Smooth muscle cell of the pulmonary artery (primary cell): ENCODE data around the gene ARL5C. TPM values are rescaled to one million over a fixed set of nuclear protein-coding genes. Genes with fewer than 3 reads are reported as not detected.

Experiments used
- total RNA-seq: library from RNA; depleted of rRNA; stranded (reverse); fragments of >200 nt; gene quantifications from 2 replicates; pipeline ENCODE4 v1.2.3, GENCODE V29; 2014

Gene ARL5C
- not detected in 2 replicates for total RNA-seq

GRCh38 chr17:39165841-39166349 lies at the start of gene ARL5C:
TSS of gene ARL5C (minus strand) at chr17:39166161. CDS start at chr17:39165760, 401 bp downstream.

GRCh38 chr17:39200070-39200879 lies 34.3 kb upstream of the ARL5C start, which contains the start of gene RPL19:
TSS of gene RPL19 (plus strand) at chr17:39200283. CDS start at chr17:39200345, 62 bp downstream.

GRCh38 chr17:39197380-39198185 lies 31.6 kb upstream of the ARL5C start, which contains the start of gene CACNB1:
TSS of gene CACNB1 (minus strand) at chr17:39197669. CDS start at chr17:39197495, 174 bp downstream.

GRCh38 chr17:39151150-39151942 lies 14.6 kb downstream of the ARL5C start, which contains the start of gene PLXDC1:
TSS of gene PLXDC1 (minus strand) at chr17:39151637. CDS start at chr17:39151437, 200 bp downstream.

Other genes with a start within 250 kb of the ARL5C start
- gene FBXO47, start 198.8 kb downstream of the ARL5C start, total RNA-seq: not detected in 2 replicates
- 0.50 and 3.5 TPM in 2 replicates for gene PLXDC1, start 14.5 kb downstream of the ARL5C start, total RNA-seq
- gene CACNB1, start 31.5 kb upstream of the ARL5C start, total RNA-seq: 8.0 and 8.1 TPM in 2 replicates
- 1,077 and 1,207 TPM in 2 replicates for gene RPL19, start 34.1 kb upstream of the ARL5C start, total RNA-seq
- 0.13 and 2.1 TPM in 2 replicates for gene STAC2, start 59.8 kb upstream of the ARL5C start, total RNA-seq
- gene FBXL20, start 235.5 kb upstream of the ARL5C start, total RNA-seq: 15.2 and 17.1 TPM in 2 replicates